GM21529 (cell line): ENCODE results near the gene DUSP10.

Experiments used
- ATAC-seq: cut with Tn5 transposase; IDR thresholded peaks from one replicate; pipeline ENCODE4 v1.9.1; 2021; ENCODE audit not compliant: unreplicated experiment

DUSP10 gene

GRCh38 chr1:221766210-221766609 lies 24.3 kb upstream of the DUSP10 start:
- no peak for ATAC-seq

- ATAC-seq: no peak
Observed at GRCh38 chr1:221765527-221765926, 23.6 kb upstream of the DUSP10 start.

- ATAC-seq: no peak
Observed at GRCh38 chr1:221762121-221762520, 20.2 kb upstream of the DUSP10 start.

GRCh38 chr1:221761354-221762002 lies 19.6 kb upstream of the DUSP10 start:
- peak; percentile 76 for ATAC-seq

GRCh38 chr1:221760911-221761310 lies 19.0 kb upstream of the DUSP10 start:
- ATAC-seq: peak; percentile 4

- no peak for ATAC-seq
Observed at GRCh38 chr1:221759436-221759835, 17.5 kb upstream of the DUSP10 start.

GRCh38 chr1:221758455-221758854 lies 16.6 kb upstream of the DUSP10 start:
- ATAC-seq: no peak

GRCh38 chr1:221756830-221757551 lies 15.1 kb upstream of the DUSP10 start:
- ATAC-seq: no peak

- ATAC-seq: peak; percentile 28
Observed at GRCh38 chr1:221753828-221754188, 11.9 kb upstream of the DUSP10 start.

- no peak for ATAC-seq
Observed at GRCh38 chr1:221751226-221751887, 9.5 kb upstream of the DUSP10 start.

GRCh38 chr1:221748981-221749380 lies 7.1 kb upstream of the DUSP10 start:
- ATAC-seq: no peak

- ATAC-seq: no peak
Observed at GRCh38 chr1:221747839-221748238, 6.0 kb upstream of the DUSP10 start.

GRCh38 chr1:221743416-221744208 lies 1.7 kb upstream of the DUSP10 start:
- ATAC-seq: peak; percentile 11

GRCh38 chr1:221742555-221743415 lies 896 bp upstream of the DUSP10 start:
- peak; percentile 50 for ATAC-seq

GRCh38 chr1:221740993-221741702 lies 741 bp downstream of the DUSP10 start:
- no peak for ATAC-seq

GRCh38 chr1:221740369-221740992 lies 1.4 kb downstream of the DUSP10 start:
- ATAC-seq: no peak

- no peak for ATAC-seq
Observed at GRCh38 chr1:221739677-221740025, 2.2 kb downstream of the DUSP10 start.

- no peak for ATAC-seq
Observed at GRCh38 chr1:221739018-221739676, 2.7 kb downstream of the DUSP10 start.

GRCh38 chr1:221736714-221737113 lies 5.2 kb downstream of the DUSP10 start:
- ATAC-seq: no peak
